DND-41 (cell line): ENCODE results near the gene TMEM186.

ENCODE experiments used
- ATAC-seq: fragments of 200-7000 bp; cut with Tn5 transposase; 3 replicates; pipeline ENCODE4 v1.9.1; 2021; ENCODE audit warnings: low read depth; ENCODE audit not compliant: insufficient read depth
- DNase-seq: peaks from one replicate; pipeline ENCODE4 v3.0.0-alpha.2; 2020
- H2AFZ ChIP-seq: 2 replicates; pipeline ENCODE4 v1.6.0; 2012; ENCODE audit warnings: low read depth, low read length
- H3K27ac ChIP-seq: 2 replicates; pipeline ENCODE4 v1.5.1; 2012; ENCODE audit warnings: low read length, inconsistent platforms
- H3K27me3 ChIP-seq: fragments of 200-600 bp; sonication (generic); 2 replicates; pipeline ENCODE4 v1.6.0; 2012; ENCODE audit warnings: low read length, mild to moderate bottlenecking, inconsistent platforms; ENCODE audit not compliant: insufficient read depth, poor library complexity
- H3K36me3 ChIP-seq: 2 replicates; pipeline ENCODE4 v1.5.1; 2012; ENCODE audit warnings: low read length, inconsistent platforms; ENCODE audit not compliant: insufficient read depth
- H3K4me1 ChIP-seq: 2 replicates; pipeline ENCODE4 v1.5.1; 2012; ENCODE audit warnings: mild to moderate bottlenecking, low read length; ENCODE audit not compliant: insufficient read depth
- H3K4me2 ChIP-seq: 2 replicates; pipeline ENCODE4 v1.6.0; 2012; ENCODE audit warnings: mild to moderate bottlenecking, moderate library complexity, low read length, inconsistent platforms; ENCODE audit not compliant: insufficient read depth
- H3K4me3 ChIP-seq, 2 experiments: fragments of 200-600 bp in 1 of 2; shearing (Covaris generic) in 1 of 2; 2 replicates each; pipeline ENCODE4 v1.5.1; 2012 to 2016; ENCODE audit warnings: inconsistent platforms in 2 of 2, low read length in 2 of 2, mild to moderate bottlenecking in 2 of 2, low read depth in 1 of 2, moderate library complexity in 1 of 2
- H3K79me2 ChIP-seq: 2 replicates; pipeline ENCODE4 v1.6.0; 2012; ENCODE audit warnings: low read length, inconsistent platforms; ENCODE audit not compliant: insufficient read depth
- H3K9ac ChIP-seq: 2 replicates; pipeline ENCODE4 v1.6.0; 2012; ENCODE audit warnings: low read depth, mild to moderate bottlenecking, inconsistent platforms, low read length, moderate library complexity
- H3K9me3 ChIP-seq: 2 replicates; pipeline ENCODE4 v1.5.1; 2012; ENCODE audit warnings: low read length, moderate library complexity, mild to moderate bottlenecking, inconsistent platforms; ENCODE audit not compliant: insufficient read depth, severe bottlenecking
- H4K20me1 ChIP-seq: 2 replicates; pipeline ENCODE4 v1.6.0; 2012; ENCODE audit warnings: low read length; ENCODE audit not compliant: insufficient read depth
- EZH2 ChIP-seq: IDR thresholded peaks from 3 replicates; pipeline ENCODE4 v1.6.1; 2012; ENCODE audit warnings: borderline replicate concordance, low read depth, mild to moderate bottlenecking, moderate library complexity, low read length, inconsistent platforms; ENCODE audit not compliant: severe bottlenecking
- TF ChIP-seq, protein P1 (sequence below): IDR thresholded peaks from 2 replicates; pipeline ENCODE4 v1.5.1; 2012; ENCODE audit warnings: borderline replicate concordance, low read length, moderate library complexity, mild to moderate bottlenecking; ENCODE audit not compliant: poor library complexity, severe bottlenecking; ENCODE audit errors: extremely low read depth

The TMEM186 gene

DNA sequence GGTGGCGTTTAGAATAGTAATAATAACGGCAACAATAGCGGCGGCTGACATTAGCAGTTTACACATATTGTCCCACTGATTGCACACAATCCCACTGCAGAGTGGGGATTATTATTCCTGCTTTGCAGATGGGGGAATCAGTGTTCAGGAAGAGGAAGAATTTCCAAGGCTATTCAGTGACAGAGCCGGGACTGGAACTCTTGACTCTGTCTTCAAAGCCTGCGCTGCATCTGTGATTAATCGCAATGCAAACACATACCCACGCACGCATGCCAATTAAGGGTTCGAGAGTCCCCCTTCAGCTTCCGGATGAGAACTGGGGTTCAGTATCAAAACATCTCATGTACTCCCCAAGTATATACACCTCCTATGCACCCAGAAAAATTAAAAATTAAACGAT is 29.2 kb downstream of the TMEM186 start:
- DNase-seq (no peak), ATAC-seq (no peak)
- H3K4me2 ChIP-seq, result no peak overlapping the region
- H3K4me3 ChIP-seq, result no peak overlapping the region
- H3K27ac ChIP-seq, result no peak overlapping the region
- H4K20me1 ChIP-seq, result no peaks in the 10 kb centered on the region
- no peaks in the 10 kb centered on the region for H3K27me3 ChIP-seq
- H3K4me1 ChIP-seq, result no peaks in the 10 kb centered on the region
- H3K9me3 ChIP-seq, result no peaks in the 10 kb centered on the region
- H3K9ac ChIP-seq, result no peak overlapping the region
- H3K79me2 ChIP-seq, result no peaks in the 10 kb centered on the region
- peaks cover 19% of the 10 kb centered on the region; the same call in 1 of the 2 replicates for H3K36me3 ChIP-seq
- no peak overlapping the region for H2AFZ ChIP-seq
- TF ChIP-seq EZH2, result no peak
- TF ChIP-seq, protein P1, sequence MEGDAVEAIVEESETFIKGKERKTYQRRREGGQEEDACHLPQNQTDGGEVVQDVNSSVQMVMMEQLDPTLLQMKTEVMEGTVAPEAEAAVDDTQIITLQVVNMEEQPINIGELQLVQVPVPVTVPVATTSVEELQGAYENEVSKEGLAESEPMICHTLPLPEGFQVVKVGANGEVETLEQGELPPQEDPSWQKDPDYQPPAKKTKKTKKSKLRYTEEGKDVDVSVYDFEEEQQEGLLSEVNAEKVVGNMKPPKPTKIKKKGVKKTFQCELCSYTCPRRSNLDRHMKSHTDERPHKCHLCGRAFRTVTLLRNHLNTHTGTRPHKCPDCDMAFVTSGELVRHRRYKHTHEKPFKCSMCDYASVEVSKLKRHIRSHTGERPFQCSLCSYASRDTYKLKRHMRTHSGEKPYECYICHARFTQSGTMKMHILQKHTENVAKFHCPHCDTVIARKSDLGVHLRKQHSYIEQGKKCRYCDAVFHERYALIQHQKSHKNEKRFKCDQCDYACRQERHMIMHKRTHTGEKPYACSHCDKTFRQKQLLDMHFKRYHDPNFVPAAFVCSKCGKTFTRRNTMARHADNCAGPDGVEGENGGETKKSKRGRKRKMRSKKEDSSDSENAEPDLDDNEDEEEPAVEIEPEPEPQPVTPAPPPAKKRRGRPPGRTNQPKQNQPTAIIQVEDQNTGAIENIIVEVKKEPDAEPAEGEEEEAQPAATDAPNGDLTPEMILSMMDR, result no peak

DNA sequence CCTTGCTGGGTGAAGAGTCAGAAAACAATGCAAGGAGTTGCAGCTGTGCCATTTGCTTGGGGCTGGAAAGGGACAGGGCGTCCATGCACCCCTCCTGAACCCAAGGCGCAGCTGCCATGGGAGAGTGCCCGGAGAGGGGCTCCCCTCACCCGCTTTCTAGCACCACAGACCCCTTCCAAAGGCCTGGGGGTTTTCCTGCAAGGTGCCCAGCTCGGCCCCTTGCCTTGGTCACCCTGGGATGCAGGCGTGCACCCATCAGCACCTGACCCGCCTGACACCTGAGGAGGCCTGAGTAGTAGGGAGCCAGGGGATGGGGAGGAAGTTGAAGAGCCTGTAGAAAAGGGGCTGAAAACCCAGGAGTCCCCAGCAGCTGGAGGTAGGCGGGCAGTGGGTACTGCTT is 30.3 kb downstream of the TMEM186 start:
- Histone ChIP-seq H2AFZ (no peak overlapping the region), H3K9ac (no peak overlapping the region), H3K27me3 (no peaks in the 10 kb centered on the region), H3K4me3 (no peak overlapping the region), H3K36me3 (peaks cover 14% of the 10 kb centered on the region; the same call in 1 of the 2 replicates), H3K4me1 (no peaks in the 10 kb centered on the region), H3K79me2 (no peaks in the 10 kb centered on the region), H3K4me2 (no peak overlapping the region), H3K9me3 (no peaks in the 10 kb centered on the region), H4K20me1 (no peaks in the 10 kb centered on the region), H3K27ac (no peak overlapping the region)
- no peak for ATAC-seq
- no peak for TF ChIP-seq EZH2
- TF ChIP-seq, protein P1, result no peak
- no peak for DNase-seq

DNA sequence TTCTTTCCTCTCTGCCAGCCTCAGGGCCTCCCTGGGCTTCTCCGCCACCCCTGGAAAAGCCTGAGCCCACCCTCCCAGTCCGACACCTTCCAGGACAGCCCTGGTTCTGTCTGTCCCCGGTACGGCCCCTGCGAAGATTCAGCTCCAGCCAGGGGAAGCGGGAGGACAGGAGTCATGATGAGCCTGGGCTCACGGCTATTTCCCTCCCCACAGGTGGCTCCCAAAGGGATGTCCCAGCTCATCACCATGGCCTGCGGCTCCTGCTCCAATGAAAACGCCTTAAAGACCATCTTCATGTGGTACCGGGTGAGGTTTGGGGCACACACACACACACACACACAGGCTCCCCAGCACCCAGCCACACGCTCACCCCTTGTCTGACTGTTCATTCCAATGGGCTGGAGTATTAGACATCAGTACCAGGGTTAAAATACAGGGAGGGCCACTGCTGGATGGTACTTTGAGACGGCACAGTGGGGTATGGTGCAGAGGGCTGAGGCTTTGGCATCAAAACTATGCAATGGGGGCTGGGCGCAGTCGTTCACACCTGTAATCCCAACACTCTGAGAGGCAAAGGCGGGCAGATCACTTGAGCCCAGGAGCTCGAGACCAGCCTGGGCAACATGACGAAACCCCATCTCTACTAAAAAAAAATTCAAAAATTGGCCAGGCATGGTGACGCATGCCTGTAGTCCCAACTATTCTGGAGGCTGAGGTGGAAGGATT is 32.8 kb downstream of the TMEM186 start:
- Histone ChIP-seq H3K36me3 (peaks cover 13% of the 10 kb centered on the region; the same call in 1 of the 2 replicates), H4K20me1 (no peaks in the 10 kb centered on the region), H3K27ac (no peak overlapping the region), H3K4me1 (no peaks in the 10 kb centered on the region), H3K9ac (no peak overlapping the region), H3K79me2 (no peaks in the 10 kb centered on the region), H2AFZ (no peak overlapping the region), H3K4me3 (no peak overlapping the region), H3K9me3 (no peaks in the 10 kb centered on the region), H3K27me3 (no peaks in the 10 kb centered on the region), H3K4me2 (no peak overlapping the region)
- DNase-seq (no peak), ATAC-seq (no peak)
- TF ChIP-seq EZH2, result no peak
- TF ChIP-seq, protein P1, result no peak
